Lung (tissue), 12 donors: Measurements from ENCODE around the gene TBX5. TPM values are rescaled to one million over a fixed set of nuclear protein-coding genes. Genes with fewer than 3 reads are reported as not detected.

Experiments used
- ATAC-seq: fragments of 200-7000 bp; cut with Tn5 transposase; one replicate; pipeline ENCODE4 v1.9.1; 2020; ENCODE audit warnings: moderate number of reproducible peaks; ENCODE audit not compliant: insufficient read depth, low FRiP score
- DNase-seq, 3 donors: peaks; one replicate each; pipeline ENCODE4 v3.0.0-alpha.2; 2013 to 2017
- H3K27ac ChIP-seq, 2 donors: one replicate each; pipeline ENCODE4 v1.5.1; 2013; ENCODE audit warnings: mild to moderate bottlenecking in 2 of 2, moderate library complexity in 2 of 2, control low read depth in 1 of 2, inconsistent platforms in 1 of 2, low read depth in 1 of 2, low read length in 1 of 2
- H3K27me3 ChIP-seq, 3 donors: one replicate each; pipeline ENCODE4 v1.5.1; 2013; ENCODE audit warnings: low read length in 2 of 3; ENCODE audit not compliant: control insufficient read depth in 3 of 3, insufficient read depth in 3 of 3
- H3K36me3 ChIP-seq, 4 donors: one replicate each; pipeline ENCODE4 v1.5.1; 2013; ENCODE audit warnings: low read length in 4 of 4, mild to moderate bottlenecking in 1 of 4, moderate library complexity in 1 of 4; ENCODE audit not compliant: control insufficient read depth in 4 of 4, insufficient read depth in 4 of 4
- H3K4me1 ChIP-seq, 5 donors: one replicate each; pipeline ENCODE4 v1.5.1; 2013; ENCODE audit warnings: low read length in 5 of 5, mild to moderate bottlenecking in 2 of 5, moderate library complexity in 1 of 5; ENCODE audit not compliant: control insufficient read depth in 5 of 5, insufficient read depth in 5 of 5
- H3K4me3 ChIP-seq: one replicate; pipeline ENCODE4 v1.5.1; 2013; ENCODE audit warnings: mild to moderate bottlenecking, control low read depth, moderate library complexity
- H3K9ac ChIP-seq, 2 donors: one replicate each; pipeline ENCODE4 v1.5.1; 2013; ENCODE audit warnings: low read length in 2 of 2, control low read depth in 1 of 2; ENCODE audit not compliant: insufficient read depth in 1 of 2
- H3K9me3 ChIP-seq, 4 donors: one replicate each; pipeline ENCODE4 v1.5.1; 2013; ENCODE audit warnings: low read length in 3 of 4, mild to moderate bottlenecking in 1 of 4, moderate library complexity in 1 of 4; ENCODE audit not compliant: control insufficient read depth in 4 of 4, insufficient read depth in 3 of 4
- CTCF ChIP-seq: IDR thresholded peaks from 2 replicates; pipeline ENCODE4 v1.5.1; 2012; ENCODE audit warnings: mild to moderate bottlenecking; ENCODE audit errors: control extremely low read depth, extremely low read depth
- WGBS, 2 donors: extraction: QIAGEN DNeasy Blood & Tissue Kit; methylation state at CpG; one replicate each; pipeline ENCODE4 v1.1.7; 2013; 5-methylcytosine and 5-hydroxymethylcytosine counted together
- polyA plus RNA-seq, 2 donors: library from polyadenylated mRNA; stranded (reverse); fragments of 200-250 nt; gene quantifications; one replicate each; pipeline ENCODE4 v1.2.1, GENCODE V29; 2013
- total RNA-seq, 2 donors: library from RNA; depleted of rRNA in 1 of 2; stranded (reverse); fragments of >200 nt in 1 of 2; gene quantifications; one replicate each; pipeline ENCODE4 v1.2.1, GENCODE V29; 2014 to 2021
- donor health status: control.
- donor health status: control.
- donor health status: Bipolar disorder and iron deficiency.
- donor health status: healthy.
- donor health status: DM: yes; HTN: yes; CAD: no.

Gene TBX5
- total and polyA plus RNA-seq, 4 donors, result 5.6 to 39.7 (median 13.9) TPM

GRCh38 chr12:114420944-114421335, 15.0 kb upstream of the TBX5 start:
- Histone ChIP-seq H3K4me3 (no peak overlapping the region), H3K4me1 (peaks cover 0 to 27% (median 0%) of the 10 kb centered on the region in 5 donors), H3K36me3 (peaks cover 0 to 5% (median 0%) of the 10 kb centered on the region in 4 donors), H3K9me3 (peaks cover 0 to 2% (median 0%) of the 10 kb centered on the region in 4 donors), H3K27ac (no peak overlapping the region), H3K9ac (no peak overlapping the region), H3K27me3 (peaks cover 2 to 21% (median 4%) of the 10 kb centered on the region in 3 donors)
- peak in 2 of 3 donors; percentile 73 to 74 for DNase-seq
- ATAC-seq, result no peak
- TF ChIP-seq CTCF, result no peak
- WGBS, 2 donors, result 65 to 83% methylated on average over 4 of the region's 4 CpGs

- no peak for TF ChIP-seq CTCF
- ATAC-seq, result no peak
- H3K27me3 ChIP-seq, result peaks cover 2 to 21% (median 4%) of the 10 kb centered on the region in 3 donors
- H3K36me3 ChIP-seq, result peaks cover 0 to 7% (median 0%) of the 10 kb centered on the region in 4 donors
- peak in 1 of 3 donors; percentile 32 for DNase-seq
- 54 to 65% methylated on average over 8 of the region's 8 CpGs for WGBS, 2 donors
- no peak overlapping the region for H3K4me3 ChIP-seq
- H3K4me1 ChIP-seq, result peaks cover 0 to 27% (median 0%) of the 10 kb centered on the region in 5 donors
- no peak overlapping the region for H3K27ac ChIP-seq
- H3K9me3 ChIP-seq, result peaks cover 0 to 4% (median 0%) of the 10 kb centered on the region in 4 donors
- no peak overlapping the region for H3K9ac ChIP-seq
These were observed 14.4 kb upstream of the TBX5 start for GRCh38 chr12:114420182-114420943.

GRCh38 chr12:114416028-114416427, 10.1 kb upstream of the TBX5 start:
- ATAC-seq (no peak), DNase-seq (peak in 1 of 3 donors; percentile 8)
- H3K4me1 ChIP-seq, result peaks cover 0 to 59% (median 0%) of the 10 kb centered on the region in 5 donors
- 69 to 83% methylated on average over 4 of the region's 4 CpGs for WGBS, 2 donors
- H3K9ac ChIP-seq, result no peak overlapping the region
- H3K4me3 ChIP-seq, result no peak overlapping the region
- H3K27ac ChIP-seq, result no peak overlapping the region
- H3K9me3 ChIP-seq, result peaks cover 0 to 9% (median 0%) of the 10 kb centered on the region in 4 donors
- H3K27me3 ChIP-seq, result peaks cover 8 to 42% (median 12%) of the 10 kb centered on the region in 3 donors
- H3K36me3 ChIP-seq, result peaks cover 0 to 16% (median 0%) of the 10 kb centered on the region in 4 donors
- no peak for TF ChIP-seq CTCF
